ENCODE results near the gene CNDP1.

Gene CNDP1

DNA sequence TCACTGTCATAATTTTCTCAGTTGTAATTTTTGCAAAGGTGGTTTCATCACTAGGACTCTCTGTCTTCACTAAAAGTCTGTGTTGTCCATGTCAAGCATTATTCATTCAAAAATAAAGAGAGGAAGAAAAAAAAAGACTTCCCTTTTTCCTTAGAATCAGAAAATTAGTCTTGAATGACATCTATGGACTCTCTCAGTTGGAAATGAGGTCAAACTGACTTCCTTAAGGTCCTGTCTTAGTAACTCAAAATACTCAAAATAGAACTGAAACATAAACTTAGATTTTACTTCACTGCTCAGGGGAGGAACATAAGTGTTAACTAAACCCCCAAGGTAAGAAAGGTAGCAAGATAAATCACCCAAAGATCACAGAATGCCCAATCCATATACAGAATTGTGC is 61.1 kb downstream of the CNDP1 start:
- no peak for DNase-seq

DNA sequence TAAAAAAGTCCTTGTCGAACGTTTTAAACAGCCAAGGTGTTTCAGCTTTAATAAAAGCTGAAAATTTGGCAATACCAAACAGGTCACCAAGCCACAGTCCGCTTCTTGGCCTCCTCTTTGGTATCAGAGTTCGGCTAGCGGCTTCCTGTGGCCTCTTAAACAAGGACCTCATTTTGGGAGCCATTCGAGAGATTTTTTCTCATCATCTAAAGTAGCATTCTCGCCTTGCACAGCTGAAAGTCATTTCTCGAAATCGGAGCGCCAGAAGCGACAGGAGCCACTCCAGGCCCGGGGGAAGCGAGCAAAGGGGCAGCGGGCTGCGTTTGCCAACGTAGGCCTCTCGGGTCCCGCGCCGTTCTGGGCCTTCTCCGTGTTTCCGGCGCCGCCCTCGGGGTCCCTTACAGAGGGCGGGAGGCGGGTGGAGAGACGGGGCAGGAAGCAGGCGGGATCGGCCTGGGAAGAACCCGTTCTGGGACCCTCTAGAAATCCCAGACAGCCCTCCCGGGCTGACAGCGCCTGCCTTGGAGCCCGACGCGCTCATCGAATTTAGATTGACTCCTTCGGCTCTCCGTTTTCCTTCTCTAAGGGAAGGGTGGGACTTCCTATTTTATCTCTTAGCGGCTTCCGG is 62.8 kb downstream of the CNDP1 start:
- peak; percentile 64 for DNase-seq

DNA sequence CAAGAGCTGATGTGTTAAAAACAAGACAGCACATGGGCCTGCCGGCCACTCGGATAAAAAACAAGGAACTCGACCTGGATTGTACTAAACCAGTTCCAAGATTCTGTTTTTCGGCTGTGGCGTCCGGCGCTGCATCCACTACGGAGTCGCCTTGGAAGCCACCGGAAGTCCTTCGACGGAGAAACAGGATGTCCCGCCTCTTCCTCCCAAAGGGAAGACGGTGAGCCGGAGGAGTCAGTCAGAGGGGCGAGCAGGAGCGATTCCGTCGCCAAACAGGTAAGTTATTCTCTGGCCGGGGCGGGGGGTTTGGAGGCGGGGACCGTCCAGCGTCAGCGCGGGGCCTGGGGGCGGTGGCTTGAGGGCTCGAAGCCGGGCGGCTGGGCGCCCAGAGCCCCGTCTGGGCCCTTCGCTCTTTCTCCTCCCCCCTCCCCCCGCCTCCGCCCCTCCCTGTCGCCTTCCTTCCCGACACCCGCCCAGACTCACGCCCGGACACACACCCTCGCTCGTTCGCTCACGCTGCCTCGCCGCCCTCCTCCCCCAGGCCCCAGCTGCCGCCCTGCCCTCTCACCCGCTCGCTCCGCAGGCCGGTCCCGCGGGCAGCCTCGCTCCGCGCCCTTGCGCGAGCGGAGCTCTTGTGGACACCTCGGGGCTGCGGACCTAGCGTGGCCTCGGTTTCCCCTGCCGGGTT is 63.5 kb downstream of the CNDP1 start, which contains the start of gene ZNF407:
Gene ZNF407 (plus strand): TSS at position 209 of the 688 bp plus-strand sequence. CDS start 33,150 bp downstream, outside the sequence.
- peak; percentile 91 for DNase-seq

DNA sequence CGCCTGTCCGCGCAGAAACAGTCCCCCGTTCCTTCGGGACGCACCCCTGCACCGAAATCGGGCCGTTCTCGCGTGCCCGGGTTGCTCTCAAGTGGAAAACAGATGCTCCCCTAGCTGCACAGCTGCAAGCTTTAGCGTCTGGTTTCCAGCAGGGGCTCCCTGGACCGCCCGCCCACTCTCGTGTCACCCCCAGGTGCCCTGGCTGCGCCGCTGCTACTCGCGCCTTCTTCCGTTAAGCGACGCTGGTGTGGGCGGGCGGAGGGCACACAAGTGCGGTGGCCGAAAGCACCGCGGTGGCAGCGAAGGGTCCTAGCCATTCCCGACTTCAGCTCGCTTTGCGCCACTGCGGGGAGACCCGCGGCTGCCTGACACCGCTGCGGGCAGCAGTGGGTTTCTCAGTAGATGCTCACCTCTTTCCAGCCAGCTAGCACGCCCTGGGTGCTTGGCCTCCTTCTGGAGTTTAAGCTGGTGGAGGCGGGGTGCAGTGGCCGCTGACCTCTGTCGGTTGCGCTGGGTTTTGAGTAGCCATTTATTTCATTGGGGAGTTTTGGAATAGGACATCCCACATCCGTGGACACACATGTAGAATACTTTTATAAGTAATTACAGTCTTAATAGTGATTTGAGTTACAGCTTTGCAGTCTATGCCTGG is 64.2 kb downstream of the CNDP1 start:
- peak; percentile 42 for DNase-seq

DNA sequence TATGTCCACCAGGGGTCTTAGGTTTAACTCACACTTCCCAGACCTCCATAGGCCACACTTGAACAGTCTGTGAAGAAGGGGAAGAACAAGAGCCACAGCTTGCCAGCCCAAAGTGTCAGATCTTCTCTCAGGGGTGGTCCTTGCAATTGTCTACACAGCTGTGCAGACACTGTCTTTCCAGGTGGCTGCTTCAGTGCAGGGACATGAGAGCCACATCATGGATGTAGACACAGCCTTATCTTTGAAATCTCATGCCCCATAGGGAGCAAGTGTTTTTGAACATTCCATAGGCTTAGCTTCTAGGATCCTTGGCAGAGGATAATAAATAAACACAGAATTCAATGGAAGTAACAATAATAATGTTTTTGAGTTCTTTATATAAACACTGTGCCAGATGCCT is 70.1 kb downstream of the CNDP1 start:
- peak; percentile 8 for DNase-seq

DNA sequence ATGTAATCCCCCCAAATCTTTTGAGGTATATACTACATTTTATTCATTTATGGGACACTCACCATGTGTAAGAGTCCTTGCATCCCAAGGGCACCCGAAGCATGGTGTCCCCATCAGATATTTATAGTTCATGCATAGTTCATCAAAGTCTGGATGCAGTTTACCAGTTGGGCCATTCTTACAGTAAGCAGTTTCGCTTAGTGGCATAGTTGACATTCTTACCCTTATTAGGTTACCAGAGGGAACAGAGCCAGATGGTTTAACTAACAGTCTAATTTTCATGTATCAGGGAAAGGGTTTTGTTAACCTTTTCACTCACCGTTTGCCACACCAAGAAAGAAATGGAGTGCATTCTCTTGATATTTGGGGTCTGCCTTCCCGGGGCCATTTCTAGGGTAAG is 70.5 kb downstream of the CNDP1 start:
- DNase-seq, result peak; percentile 45

DNA sequence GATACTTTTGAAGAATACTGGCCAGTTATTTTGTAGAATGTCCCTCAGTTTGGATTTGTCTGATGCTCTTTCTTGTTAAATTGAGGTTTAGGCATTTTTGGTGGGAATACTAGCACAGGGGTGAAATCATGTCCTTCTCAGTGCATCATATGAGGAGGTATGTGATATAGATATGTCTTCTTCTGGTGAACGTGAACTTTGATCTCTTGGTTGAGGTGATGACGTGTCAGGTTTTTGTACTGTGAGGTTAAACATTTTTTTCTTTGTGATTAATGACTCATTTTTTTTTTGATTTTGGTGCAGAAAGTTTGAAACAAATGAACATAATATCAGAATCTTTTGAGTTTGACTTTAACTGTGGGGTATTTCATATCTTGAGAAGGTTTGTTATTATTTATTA is 74.4 kb downstream of the CNDP1 start:
- DNase-seq, result peak; percentile 12

DNA sequence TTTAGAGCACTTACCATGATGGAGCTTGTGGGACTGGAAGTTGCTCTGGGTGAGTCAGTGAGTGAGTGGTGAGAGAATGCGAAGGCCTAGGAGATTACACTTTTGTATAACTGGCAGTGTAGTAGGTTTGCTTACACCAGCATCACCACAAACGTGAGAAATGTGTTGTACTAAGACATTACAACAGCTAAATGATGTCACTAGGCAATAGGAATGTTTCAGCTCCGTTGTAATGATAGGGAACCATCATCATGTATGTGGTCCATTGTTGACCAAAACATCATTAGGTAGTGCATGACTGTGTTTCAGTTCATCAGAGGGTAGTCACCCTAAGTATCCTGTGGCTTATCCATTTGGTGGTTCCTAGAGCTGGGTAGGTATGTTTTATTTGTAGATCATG is 75.2 kb downstream of the CNDP1 start:
- peak; percentile 44 for DNase-seq

DNA sequence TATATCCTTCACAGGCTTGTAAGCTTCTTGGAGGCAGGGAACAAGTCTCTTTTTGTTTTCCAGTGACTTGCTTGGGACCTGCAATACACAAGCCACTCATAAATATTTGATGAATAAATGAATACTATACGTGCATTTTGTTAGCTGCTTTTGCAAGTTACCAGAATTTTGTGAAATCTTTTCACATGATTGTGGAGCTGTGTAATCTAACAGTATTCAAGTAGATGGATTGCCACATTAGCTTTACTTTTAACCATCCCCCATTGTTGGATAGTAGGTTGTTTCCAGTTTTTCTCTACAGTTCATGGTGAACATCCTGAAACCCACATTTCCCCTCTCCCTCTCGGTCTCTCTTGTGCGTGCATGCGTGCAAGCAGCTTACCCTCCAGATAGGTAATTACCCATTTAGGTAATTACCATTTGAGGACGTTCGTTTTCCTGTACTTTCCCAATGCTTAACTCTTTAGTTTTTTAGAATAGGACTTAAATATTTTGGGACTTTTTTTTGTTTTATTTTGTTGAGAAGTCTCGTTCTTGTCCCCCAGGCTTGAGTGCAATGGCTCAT is 75.8 kb downstream of the CNDP1 start:
- DNase-seq, result no peak

DNA sequence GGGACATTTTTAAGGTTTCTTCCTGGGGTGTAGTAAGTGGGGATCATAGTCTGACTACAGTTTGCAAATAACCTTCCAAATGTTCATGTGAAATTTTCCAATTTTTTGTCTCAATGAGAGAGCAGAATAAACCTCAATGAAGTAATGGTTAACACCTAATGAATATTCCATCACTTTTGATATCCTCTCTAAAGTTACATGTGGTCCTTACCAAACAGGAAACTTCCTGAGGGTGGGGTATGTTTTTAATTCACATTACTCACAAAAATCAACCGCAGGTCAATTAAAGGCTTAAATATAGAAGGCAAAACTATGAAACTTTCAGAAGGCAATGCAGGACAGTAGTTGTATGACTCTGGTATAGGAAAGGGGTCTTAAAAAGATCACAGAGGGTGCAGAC is 76.6 kb downstream of the CNDP1 start:
- no peak for DNase-seq

DNA sequence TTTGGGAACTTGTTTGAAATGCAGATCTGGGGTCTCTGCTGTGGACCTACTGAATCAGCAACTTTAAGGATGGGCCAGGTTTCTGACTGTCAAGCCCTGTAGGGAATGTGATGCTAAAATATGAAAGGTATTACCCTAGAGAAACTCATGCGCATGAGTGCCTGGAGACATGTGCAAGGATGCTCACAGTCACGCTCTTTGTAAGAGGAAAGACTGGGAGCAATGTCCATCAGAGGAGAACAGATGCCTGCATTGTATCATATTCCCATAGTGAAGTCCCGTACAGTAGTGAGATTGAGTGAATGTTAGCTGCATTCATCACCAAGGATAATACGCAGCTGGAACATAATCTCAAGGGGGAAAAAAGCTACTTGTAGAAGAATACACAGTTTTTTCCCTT is 77.5 kb downstream of the CNDP1 start:
- no peak for DNase-seq

DNA sequence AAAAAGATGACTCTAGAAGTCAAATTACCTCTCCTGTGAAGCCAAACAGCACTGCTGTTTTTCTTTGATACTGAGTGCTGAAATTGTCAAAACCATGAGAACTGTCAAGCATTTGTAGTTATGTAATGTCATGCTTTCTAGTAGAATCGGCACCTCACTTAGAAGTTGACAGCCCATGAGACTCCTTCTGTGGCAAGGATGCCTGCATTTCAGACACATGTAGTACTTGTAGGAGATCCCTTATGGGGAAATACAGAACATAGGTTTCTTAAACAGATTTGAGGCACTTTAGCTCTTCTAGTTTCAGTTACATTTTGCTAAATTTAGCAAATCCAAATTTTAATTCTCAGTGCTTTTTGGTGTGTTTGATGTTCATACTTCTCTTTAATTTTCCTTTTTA is 79.1 kb downstream of the CNDP1 start:
- no peak for DNase-seq

DNA sequence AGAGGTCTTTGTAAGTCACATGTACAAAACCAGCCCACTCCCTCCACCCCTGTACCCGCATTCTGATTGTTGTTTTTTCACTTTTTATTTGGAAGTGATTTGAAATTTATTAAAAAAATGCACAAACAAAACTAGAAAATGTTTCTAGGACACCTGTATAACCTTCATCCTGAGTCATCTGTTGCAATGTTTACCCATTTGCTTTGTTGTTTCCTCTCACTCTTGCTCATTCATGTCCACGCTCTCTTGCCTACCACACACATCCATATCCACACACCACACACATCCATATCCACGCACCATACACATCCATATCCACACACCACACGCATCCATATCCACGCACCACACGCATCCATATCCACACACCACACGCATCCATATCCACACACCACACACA is 82.2 kb downstream of the CNDP1 start:
- no peak for DNase-seq

DNA sequence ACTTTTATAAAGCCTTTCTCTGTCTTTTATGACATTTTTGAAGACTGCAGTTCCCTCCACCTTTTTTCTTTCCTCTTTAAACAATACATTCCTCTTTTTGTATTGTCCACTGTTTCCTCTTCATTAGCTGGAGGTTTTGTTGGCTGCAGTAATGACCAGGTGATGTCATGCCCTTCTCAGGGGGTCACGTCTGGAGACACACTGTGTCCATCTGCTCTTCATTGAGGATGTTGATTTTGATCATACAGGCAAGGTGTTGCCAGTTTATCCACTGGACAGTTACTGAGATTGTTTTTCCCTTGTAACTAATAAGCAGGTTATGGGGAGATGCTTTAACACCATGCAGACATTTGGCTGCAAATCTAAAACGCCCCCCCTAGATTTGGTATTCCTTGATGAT is 83.2 kb downstream of the CNDP1 start:
- DNase-seq, result no peak

DNA sequence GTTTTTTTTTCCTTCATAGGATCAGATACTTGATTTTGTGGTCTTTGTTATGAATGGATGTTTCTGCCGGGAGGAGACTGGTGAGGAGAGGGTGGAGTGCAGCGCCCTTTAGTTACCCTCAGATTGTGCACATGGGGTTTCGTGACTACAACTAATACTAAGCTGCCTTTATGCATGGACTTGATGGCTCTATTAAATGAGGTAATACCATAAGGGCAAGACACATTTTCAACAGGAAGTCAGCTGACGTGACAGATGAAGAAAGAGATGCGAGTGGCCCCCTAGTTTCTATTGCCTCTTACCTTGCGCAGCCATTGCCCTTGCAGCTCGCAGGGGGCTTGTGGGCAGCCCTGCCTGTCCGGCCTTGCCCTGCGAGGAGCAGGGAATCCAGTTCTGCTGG is 87.8 kb downstream of the CNDP1 start:
- no peak for DNase-seq

DNA sequence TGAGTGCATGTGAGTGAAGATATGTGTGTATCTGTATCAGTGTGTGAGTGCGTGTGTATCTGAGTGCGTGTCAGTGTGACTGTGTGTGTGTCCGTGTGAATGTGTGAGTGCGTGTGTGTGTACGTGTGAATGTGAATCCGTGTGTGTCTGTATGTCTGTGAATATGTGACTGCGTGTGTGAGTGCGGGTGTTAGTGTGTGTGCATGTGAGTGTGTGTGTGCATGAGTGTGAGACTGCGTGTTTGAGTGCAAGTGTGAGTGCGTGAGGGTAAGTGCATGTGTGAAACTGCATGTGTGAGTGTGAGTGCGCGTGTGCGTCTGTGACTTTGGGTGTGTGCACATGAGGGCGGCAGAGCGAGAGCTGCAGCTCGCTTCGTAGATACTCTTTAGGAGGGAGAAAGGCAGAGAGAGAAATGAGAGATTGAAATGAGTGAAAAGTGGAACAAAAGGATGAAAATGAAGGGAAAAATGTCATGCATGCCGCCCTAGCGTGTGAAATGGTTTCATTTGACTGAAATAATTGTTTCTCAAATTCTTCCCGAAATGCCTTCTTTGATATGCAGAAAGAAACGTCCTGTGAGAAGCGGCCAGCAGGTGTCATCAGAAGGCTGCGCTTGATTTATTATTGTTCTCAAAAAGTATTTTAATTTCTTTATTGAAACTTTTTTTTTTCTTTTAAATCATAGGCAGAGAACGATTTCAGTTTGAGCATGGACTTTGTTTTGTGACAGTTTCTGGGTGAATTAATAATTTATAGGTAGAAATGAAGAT is 88.9 kb downstream of the CNDP1 start:
- DNase-seq, result no peak

DNA sequence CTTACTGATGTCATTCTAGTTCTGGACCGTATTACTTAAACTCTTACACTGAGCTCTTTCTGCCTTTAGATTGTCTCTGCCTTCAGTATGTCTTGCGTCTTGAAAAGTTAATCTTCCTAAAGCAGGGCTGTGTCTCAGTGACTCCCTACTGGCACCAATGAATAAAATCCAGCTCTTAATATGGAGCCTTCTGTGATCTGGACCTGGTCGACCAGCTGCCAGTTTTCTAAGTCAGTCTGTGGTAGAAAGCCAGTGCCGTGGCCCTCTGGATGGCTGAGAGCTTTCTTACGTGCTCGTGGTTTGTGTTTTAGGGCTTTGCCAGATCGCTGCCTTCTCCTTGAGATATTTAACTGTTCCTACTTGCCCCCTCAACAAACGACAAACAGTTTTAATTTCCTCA is 90.2 kb downstream of the CNDP1 start:
- no peak for DNase-seq

DNA sequence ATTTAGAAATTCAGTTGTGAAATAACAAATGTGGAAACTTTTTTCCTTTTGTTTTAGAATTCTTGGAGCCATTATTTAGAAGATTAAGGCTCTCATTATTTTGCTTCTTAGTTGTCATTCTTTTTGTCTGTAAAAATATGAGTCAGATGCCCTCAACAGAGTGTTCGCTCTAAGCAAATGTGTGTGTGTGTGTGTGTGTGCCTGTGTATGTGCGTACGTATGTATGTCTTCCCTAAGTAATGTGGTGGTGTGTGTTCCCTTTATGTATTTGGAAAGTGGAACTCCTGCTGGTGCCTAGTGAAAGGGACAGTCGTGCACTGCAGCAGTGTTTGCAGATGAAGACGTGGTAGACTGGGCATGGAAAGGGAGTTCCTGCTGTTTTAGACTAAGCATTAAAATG is 90.9 kb downstream of the CNDP1 start:
- no peak for DNase-seq

DNA sequence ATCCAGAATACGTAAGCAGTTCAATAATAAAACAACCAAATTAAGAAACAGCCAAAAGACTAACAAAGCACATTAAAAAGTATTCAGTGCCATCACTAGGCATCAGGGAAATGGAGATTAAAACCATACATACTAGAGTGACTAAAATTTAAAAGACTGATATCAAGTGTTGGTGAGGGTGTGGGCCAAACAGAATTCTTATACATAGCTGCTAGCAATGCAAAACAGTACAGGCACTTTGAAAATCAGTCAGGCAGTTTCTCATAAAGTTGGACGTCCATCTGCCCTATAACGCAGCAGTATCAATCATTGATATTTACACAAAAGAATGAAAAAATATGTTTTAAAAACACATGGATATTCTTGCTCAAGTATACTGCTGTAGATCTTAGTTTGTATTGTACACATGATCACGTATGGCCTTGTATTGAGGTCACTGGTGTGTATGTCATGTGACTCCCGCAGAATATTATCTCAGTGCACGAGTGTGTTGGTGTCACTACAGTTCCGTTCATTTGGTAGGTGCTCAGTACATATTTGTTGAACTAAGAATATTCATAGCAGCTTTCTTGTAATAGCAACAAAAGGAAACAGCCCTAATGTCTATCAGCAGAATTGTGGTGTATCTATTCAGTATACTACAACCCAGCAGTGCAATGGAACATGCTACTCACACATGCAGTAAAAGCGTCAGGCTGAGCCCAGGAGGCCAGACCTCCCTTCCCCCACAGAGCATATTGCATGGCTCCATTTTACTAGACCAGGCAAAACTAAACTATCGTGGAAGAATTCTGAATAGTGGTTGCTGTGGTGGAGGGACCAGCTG is 92.0 kb downstream of the CNDP1 start:
- DNase-seq, result no peak

DNA sequence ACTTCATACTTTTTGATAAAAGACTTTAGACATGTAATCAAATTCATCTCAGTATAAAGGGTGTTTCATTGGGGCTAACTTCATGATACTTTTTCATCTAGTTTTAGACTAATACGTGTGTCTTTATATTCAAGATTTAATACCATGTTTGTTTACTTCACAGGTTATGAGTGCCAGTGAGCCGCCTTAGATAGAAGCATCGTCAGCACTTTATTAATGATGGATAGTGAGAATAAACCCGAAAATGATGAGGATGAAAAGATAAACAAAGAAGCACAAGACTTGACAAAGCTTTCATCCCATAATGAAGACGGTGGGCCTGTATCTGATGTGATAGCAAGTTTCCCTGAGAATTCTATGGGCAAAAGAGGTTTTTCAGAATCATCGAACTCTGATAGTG is 96.5 kb downstream of the CNDP1 start:
- DNase-seq, result no peak

DNA sequence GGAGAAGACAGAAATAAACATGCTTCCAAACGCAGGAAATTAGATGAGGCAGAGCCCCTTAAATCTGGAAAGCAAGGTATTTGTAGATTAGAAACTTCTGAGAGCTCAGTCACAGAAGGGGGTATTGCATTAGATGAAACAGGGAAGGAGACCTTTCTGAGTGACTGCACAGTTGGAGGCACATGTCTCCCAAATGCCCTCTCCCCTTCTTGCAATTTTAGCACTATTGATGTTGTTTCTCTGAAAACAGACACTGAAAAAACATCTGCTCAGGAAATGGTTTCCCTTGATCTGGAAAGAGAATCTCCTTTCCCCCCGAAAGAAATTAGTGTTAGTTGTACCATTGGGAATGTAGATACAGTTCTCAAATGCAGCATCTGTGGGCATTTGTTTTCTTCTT is 96.9 kb downstream of the CNDP1 start:
- DNase-seq, result no peak

DNA sequence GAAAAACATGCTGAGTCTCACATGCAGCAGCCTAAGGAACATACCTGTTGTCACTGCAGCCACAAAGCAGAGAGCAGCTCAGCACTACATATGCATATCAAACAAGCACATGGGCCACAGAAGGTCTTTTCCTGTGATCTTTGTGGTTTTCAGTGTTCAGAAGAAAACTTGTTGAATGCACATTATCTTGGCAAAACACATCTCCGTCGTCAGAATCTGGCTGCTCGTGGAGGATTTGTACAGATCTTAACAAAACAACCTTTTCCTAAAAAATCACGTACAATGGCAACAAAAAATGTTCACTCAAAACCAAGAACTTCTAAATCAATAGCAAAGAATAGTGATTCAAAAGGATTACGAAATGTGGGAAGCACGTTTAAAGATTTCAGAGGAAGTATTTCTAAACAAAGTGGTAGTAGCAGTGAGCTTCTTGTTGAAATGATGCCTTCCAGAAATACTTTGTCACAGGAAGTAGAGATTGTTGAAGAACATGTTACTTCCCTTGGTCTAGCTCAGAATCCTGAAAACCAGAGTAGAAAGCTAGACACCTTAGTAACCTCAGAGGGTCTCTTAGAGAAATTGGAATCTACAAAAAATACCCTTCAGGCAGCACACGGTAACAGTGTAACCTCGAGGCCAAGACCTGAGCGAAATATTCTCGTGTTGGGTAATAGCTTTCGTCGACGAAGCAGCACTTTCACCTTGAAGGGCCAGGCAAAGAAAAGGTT is 97.5 kb downstream of the CNDP1 start:
- DNase-seq, result peak; percentile 50
